22Rv1 (cell line): Measurements from ENCODE around the gene CYP27C1.

Experiments
- H3K27ac ChIP-seq: fragments of 450-650 bp; 2 replicates; pipeline ENCODE4 v1.5.1; 2017
- ZFX ChIP-seq: fragments of 450-650 bp; IDR thresholded peaks from 2 replicates; pipeline ENCODE4 v1.6.1; 2017; ENCODE audit warnings: antibody characterized with exemption, borderline replicate concordance
- TF ChIP-seq, protein P1 (sequence below): fragments of 450-650 bp; IDR thresholded peaks from 2 replicates; pipeline ENCODE4 v1.5.1; 2017; ENCODE audit warnings: mild to moderate bottlenecking

Gene CYP27C1, protein sequence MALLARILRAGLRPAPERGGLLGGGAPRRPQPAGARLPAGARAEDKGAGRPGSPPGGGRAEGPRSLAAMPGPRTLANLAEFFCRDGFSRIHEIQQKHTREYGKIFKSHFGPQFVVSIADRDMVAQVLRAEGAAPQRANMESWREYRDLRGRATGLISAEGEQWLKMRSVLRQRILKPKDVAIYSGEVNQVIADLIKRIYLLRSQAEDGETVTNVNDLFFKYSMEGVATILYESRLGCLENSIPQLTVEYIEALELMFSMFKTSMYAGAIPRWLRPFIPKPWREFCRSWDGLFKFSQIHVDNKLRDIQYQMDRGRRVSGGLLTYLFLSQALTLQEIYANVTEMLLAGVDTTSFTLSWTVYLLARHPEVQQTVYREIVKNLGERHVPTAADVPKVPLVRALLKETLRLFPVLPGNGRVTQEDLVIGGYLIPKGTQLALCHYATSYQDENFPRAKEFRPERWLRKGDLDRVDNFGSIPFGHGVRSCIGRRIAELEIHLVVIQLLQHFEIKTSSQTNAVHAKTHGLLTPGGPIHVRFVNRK

DNA sequence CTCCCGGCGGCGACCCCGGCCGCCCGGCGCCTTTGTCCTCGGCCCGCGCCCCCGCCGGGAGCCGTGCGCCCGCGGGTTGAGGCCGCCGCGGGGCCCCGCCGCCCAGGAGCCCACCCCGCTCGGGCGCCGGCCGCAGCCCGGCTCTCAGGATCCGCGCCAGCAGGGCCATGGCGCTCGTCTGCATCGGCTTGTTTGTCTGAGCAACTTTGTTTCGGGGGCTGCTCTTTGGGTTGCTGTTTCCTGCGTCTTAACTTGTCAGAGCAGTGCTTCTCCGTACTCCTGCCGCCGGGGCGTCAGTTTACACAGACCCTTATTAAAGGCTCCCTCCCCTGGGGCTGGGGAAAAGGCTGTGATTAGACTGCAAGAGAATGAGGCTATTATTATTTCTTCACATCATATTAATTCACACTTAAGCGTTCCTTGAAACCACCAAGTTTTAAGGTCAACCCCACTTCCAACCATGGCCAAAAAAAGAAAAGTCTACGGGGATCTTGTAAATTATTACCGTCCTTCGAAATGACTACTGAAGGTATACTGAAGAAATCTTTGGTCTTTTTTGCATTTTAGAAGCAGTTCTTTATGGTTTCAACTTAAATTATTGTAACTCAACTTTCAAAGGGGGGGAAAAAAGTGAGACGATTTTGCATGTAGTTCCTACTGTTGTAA, at the start of gene CYP27C1:
TSS of gene CYP27C1 (minus strand) at position 198 of the 666 bp plus-strand sequence. CDS start at position 169, 29 bp downstream.
- TF ChIP-seq, protein P1, sequence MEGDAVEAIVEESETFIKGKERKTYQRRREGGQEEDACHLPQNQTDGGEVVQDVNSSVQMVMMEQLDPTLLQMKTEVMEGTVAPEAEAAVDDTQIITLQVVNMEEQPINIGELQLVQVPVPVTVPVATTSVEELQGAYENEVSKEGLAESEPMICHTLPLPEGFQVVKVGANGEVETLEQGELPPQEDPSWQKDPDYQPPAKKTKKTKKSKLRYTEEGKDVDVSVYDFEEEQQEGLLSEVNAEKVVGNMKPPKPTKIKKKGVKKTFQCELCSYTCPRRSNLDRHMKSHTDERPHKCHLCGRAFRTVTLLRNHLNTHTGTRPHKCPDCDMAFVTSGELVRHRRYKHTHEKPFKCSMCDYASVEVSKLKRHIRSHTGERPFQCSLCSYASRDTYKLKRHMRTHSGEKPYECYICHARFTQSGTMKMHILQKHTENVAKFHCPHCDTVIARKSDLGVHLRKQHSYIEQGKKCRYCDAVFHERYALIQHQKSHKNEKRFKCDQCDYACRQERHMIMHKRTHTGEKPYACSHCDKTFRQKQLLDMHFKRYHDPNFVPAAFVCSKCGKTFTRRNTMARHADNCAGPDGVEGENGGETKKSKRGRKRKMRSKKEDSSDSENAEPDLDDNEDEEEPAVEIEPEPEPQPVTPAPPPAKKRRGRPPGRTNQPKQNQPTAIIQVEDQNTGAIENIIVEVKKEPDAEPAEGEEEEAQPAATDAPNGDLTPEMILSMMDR: no peak
- TF ChIP-seq ZFX: no peak
- no peak within 1 kb of the TSS for H3K27ac ChIP-seq

DNA sequence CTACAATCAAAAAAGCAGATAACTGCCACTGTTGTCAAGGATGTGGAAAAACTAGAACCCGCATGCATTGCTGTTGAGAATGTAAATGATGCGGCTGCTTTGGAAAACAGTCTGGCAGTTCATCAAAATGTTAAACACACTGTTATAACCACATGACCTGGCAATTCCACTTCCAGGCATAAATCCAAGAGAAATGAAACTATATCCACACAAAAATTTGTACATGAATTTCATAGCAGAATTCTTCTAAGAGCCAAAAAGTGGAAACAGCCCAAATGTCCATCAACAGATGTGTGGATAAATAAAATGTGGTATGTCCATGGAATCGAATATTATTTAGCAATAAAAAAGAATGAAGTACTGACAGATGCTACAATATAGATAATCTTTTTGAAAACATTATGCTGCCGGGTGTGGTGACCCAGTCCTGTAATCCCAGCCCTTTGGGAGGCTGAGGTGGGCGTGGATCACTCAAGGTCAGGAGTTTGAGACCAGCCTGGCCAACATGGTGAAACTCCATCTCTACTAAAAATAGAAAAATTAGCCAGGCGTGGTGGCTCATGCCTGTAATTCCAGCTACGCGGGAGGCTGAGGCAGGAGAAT, 41.8 kb upstream of the CYP27C1 start:
- H3K27ac ChIP-seq: no peak overlapping the region
- TF ChIP-seq, protein P1: no peak
- TF ChIP-seq ZFX: no peak

DNA sequence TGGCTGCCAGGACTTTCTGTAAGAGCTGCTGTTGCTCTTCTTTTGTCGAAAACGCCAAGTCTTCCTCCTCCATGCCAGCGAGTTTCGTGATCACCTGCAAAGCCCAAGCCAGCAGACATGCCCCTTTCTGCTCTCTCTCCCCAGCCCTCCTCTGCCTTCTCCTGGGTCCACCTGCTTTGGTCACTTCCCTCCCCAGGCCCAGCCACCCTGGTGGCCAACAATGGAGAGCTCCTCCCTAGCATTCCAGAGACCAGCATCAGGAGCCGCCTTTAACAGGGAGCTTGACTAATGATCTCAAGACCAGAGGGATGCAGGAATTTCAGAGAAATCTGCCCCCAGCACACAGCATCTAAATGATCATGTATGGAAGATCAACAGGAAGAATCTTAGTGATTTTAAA, 39.3 kb upstream of the CYP27C1 start:
- TF ChIP-seq, protein P1: no peak
- no peak for TF ChIP-seq ZFX
- H3K27ac ChIP-seq: no peak overlapping the region

DNA sequence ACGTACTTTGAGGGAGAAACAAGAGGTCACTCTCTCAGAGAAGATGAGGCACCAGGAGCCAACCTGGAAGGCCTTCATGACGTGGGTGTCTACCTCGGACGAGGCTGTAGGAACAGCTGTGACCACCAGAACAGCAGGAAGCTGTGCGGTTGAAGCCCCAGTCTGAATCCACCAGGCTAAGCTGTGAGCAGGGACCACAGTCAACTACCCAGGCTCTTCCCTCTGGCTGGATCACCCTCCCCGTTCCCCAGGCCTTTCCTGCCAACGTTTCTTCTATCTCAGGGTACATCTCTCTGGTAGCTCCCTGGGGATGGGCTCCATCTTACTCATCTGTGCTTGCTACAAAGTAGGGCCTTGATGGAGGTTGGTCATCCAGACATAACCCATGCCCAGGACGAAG, 36.8 kb upstream of the CYP27C1 start:
- no peak overlapping the region for H3K27ac ChIP-seq
- no peak for TF ChIP-seq ZFX
- TF ChIP-seq, protein P1: no peak

DNA sequence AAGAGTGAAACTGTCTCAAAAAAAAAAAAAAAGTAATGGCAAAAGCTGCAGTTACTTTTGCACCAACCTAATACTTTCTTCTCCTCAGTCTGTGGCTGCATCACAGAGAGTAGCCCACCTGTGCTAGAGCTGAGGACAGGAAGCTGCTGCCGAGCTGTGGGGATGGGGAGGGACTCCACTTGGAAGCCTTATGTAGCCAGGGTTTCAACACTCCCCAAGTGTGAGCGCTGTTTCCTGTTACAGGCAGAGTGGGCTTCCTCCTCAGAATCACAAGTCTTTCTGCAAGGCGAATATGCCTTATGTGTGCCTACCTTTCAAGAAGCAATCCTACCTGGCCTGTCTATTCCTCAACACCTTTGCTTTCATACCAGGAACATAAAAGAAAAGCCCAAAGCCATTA, 36.3 kb upstream of the CYP27C1 start:
- TF ChIP-seq, protein P1: no peak
- TF ChIP-seq ZFX: no peak
- no peak overlapping the region for H3K27ac ChIP-seq

DNA sequence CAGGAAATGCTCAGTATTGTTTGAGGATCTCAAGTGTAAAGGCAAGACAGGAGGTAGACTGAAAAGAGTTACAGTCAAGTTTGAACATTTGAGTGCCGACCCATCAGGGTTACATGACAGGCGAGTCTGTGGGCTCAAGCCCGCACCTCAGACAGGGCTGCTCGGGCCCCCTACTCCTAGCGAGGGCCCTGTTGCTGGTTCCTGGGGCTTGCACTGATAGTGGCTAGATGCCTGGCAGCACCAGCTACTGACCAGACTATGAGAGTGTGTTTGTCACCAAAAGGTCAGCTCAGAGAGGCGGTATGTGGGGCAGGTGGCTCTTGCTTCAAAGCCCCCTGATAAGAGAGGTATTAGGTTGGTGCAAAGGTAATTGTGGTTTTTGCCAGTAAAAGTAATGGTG, 35.6 kb upstream of the CYP27C1 start:
- no peak overlapping the region for H3K27ac ChIP-seq
- TF ChIP-seq ZFX: no peak
- TF ChIP-seq, protein P1: no peak

DNA sequence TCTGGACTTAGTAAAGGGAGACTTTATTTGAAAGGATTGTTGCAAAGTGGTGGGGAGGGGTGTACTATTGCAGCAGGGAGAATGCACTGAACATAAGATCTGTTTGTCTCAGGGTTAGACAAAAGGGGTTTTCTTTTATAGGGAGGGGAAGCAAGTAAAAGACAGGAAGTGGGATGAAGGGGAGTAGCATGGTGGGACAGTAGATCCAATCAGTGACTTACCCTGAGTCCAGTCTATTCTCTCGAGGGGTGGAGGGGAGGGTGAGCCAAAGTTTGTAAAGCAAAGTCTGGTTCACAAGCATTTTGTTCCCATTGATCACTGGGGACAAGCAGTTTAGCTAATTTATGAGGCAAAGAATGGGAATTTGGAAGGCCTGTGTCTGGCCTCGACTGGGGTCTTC, 35.0 kb upstream of the CYP27C1 start:
- TF ChIP-seq, protein P1: no peak
- no peak overlapping the region for H3K27ac ChIP-seq
